ENCODE data around the gene FOXN3.

DNA sequence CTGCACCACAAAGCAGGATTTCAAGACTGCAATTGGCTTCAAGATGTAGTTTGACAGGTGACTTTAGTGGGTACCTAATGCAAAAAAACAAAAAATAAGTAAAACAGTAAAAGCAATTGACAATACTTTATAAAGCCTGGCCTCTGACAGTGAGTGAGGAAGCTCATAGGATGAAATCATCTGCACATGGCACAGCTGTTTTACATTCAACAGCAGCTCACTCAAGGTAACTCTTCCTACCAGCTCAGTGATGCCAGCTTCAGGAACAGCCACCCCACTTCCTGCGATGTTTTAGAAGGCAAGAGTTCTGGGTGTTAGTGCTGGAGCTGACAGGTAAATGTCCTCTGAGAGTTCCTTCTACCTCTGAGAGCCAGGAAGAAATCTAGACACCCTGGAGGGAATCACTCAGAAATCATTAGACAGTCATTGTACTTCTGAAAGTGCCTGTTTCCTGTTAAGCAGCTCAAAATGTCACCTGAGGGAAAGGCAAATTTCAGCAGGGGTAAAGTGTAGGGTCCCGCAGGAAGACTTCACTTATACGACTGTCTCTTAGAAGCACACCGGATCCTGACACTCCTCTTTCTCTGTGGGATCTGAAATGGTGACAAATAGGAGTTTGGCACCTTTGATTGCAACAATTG is 99.9 kb downstream of the FOXN3 start:
- TF ChIP-seq, protein P1, sequence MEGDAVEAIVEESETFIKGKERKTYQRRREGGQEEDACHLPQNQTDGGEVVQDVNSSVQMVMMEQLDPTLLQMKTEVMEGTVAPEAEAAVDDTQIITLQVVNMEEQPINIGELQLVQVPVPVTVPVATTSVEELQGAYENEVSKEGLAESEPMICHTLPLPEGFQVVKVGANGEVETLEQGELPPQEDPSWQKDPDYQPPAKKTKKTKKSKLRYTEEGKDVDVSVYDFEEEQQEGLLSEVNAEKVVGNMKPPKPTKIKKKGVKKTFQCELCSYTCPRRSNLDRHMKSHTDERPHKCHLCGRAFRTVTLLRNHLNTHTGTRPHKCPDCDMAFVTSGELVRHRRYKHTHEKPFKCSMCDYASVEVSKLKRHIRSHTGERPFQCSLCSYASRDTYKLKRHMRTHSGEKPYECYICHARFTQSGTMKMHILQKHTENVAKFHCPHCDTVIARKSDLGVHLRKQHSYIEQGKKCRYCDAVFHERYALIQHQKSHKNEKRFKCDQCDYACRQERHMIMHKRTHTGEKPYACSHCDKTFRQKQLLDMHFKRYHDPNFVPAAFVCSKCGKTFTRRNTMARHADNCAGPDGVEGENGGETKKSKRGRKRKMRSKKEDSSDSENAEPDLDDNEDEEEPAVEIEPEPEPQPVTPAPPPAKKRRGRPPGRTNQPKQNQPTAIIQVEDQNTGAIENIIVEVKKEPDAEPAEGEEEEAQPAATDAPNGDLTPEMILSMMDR (conservative IDR thresholded peaks at IDR 0.05; ENCODE audit: low read depth in 2 of 2) = no peak
- TF ChIP-seq EZH2 (IDR thresholded peaks at IDR 0.05; ENCODE audit: low read depth, unreplicated experiment) = no peak
- TF ChIP-seq POLR2AphosphoS5 (IDR thresholded peaks at IDR 0.05; ENCODE audit: low read depth) = no peak
- no peak for TF ChIP-seq CREB1 (CRISPR knock-in tag; IDR thresholded peaks at IDR 0.05; ENCODE audit: low read depth)
- TF ChIP-seq, protein P2, sequence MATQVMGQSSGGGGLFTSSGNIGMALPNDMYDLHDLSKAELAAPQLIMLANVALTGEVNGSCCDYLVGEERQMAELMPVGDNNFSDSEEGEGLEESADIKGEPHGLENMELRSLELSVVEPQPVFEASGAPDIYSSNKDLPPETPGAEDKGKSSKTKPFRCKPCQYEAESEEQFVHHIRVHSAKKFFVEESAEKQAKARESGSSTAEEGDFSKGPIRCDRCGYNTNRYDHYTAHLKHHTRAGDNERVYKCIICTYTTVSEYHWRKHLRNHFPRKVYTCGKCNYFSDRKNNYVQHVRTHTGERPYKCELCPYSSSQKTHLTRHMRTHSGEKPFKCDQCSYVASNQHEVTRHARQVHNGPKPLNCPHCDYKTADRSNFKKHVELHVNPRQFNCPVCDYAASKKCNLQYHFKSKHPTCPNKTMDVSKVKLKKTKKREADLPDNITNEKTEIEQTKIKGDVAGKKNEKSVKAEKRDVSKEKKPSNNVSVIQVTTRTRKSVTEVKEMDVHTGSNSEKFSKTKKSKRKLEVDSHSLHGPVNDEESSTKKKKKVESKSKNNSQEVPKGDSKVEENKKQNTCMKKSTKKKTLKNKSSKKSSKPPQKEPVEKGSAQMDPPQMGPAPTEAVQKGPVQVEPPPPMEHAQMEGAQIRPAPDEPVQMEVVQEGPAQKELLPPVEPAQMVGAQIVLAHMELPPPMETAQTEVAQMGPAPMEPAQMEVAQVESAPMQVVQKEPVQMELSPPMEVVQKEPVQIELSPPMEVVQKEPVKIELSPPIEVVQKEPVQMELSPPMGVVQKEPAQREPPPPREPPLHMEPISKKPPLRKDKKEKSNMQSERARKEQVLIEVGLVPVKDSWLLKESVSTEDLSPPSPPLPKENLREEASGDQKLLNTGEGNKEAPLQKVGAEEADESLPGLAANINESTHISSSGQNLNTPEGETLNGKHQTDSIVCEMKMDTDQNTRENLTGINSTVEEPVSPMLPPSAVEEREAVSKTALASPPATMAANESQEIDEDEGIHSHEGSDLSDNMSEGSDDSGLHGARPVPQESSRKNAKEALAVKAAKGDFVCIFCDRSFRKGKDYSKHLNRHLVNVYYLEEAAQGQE (IDR thresholded peaks at IDR 0.05; ENCODE audit: unreplicated experiment) = no peak
- no peak for TF ChIP-seq STAT1 (IDR thresholded peaks at IDR 0.05; ENCODE audit: unreplicated experiment)
- no peak for TF ChIP-seq EZH2phosphoT487 (IDR thresholded peaks at IDR 0.05; ENCODE audit: unreplicated experiment)
- TF ChIP-seq, protein P3, sequence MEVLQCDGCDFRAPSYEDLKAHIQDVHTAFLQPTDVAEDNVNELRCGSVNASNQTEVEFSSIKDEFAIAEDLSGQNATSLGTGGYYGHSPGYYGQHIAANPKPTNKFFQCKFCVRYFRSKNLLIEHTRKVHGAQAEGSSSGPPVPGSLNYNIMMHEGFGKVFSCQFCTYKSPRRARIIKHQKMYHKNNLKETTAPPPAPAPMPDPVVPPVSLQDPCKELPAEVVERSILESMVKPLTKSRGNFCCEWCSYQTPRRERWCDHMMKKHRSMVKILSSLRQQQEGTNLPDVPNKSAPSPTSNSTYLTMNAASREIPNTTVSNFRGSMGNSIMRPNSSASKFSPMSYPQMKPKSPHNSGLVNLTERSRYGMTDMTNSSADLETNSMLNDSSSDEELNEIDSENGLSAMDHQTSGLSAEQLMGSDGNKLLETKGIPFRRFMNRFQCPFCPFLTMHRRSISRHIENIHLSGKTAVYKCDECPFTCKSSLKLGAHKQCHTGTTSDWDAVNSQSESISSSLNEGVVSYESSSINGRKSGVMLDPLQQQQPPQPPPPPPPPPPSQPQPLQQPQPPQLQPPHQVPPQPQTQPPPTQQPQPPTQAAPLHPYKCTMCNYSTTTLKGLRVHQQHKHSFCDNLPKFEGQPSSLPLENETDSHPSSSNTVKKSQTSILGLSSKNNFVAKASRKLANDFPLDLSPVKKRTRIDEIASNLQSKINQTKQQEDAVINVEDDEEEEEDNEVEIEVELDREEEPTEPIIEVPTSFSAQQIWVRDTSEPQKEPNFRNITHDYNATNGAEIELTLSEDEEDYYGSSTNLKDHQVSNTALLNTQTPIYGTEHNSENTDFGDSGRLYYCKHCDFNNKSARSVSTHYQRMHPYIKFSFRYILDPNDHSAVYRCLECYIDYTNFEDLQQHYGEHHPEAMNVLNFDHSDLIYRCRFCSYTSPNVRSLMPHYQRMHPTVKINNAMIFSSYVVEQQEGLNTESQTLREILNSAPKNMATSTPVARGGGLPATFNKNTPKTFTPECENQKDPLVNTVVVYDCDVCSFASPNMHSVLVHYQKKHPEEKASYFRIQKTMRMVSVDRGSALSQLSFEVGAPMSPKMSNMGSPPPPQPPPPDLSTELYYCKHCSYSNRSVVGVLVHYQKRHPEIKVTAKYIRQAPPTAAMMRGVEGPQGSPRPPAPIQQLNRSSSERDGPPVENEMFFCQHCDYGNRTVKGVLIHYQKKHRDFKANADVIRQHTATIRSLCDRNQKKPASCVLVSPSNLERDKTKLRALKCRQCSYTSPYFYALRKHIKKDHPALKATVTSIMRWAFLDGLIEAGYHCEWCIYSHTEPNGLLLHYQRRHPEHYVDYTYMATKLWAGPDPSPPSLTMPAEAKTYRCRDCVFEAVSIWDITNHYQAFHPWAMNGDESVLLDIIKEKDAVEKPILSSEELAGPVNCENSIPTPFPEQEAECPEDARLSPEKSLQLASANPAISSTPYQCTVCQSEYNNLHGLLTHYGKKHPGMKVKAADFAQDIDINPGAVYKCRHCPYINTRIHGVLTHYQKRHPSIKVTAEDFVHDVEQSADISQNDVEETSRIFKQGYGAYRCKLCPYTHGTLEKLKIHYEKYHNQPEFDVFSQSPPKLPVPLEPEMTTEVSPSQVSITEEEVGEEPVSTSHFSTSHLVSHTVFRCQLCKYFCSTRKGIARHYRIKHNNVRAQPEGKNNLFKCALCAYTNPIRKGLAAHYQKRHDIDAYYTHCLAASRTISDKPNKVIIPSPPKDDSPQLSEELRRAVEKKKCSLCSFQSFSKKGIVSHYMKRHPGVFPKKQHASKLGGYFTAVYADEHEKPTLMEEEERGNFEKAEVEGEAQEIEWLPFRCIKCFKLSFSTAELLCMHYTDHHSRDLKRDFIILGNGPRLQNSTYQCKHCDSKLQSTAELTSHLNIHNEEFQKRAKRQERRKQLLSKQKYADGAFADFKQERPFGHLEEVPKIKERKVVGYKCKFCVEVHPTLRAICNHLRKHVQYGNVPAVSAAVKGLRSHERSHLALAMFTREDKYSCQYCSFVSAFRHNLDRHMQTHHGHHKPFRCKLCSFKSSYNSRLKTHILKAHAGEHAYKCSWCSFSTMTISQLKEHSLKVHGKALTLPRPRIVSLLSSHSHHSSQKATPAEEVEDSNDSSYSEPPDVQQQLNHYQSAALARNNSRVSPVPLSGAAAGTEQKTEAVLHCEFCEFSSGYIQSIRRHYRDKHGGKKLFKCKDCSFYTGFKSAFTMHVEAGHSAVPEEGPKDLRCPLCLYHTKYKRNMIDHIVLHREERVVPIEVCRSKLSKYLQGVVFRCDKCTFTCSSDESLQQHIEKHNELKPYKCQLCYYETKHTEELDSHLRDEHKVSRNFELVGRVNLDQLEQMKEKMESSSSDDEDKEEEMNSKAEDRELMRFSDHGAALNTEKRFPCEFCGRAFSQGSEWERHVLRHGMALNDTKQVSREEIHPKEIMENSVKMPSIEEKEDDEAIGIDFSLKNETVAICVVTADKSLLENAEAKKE (CRISPR knock-in tag; IDR thresholded peaks at IDR 0.05) = no peak
- TF ChIP-seq ZNF331 (CRISPR knock-in tag; IDR thresholded peaks at IDR 0.05; ENCODE audit: low read depth) = no peak
- TF ChIP-seq JUNB (IDR thresholded peaks at IDR 0.05; ENCODE audit: unreplicated experiment) = no peak
- TF ChIP-seq, protein P4, sequence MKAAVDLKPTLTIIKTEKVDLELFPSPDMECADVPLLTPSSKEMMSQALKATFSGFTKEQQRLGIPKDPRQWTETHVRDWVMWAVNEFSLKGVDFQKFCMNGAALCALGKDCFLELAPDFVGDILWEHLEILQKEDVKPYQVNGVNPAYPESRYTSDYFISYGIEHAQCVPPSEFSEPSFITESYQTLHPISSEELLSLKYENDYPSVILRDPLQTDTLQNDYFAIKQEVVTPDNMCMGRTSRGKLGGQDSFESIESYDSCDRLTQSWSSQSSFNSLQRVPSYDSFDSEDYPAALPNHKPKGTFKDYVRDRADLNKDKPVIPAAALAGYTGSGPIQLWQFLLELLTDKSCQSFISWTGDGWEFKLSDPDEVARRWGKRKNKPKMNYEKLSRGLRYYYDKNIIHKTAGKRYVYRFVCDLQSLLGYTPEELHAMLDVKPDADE (IDR thresholded peaks at IDR 0.05) = no peak
- no peak for TF ChIP-seq ZNF114 (CRISPR knock-in tag; IDR thresholded peaks at IDR 0.05)
- TF ChIP-seq NANOG (IDR thresholded peaks at IDR 0.05; ENCODE audit: borderline replicate concordance) = no peak

Measured in GM23338 (cell line).